Measurements from ENCODE around the gene F8A3. TPM values are rescaled to one million over a fixed set of nuclear protein-coding genes. Genes with fewer than 3 reads are reported as not detected.
"Not testable (repeated sequence)": the region's sequence is repeated elsewhere in the genome, so short reads cannot be mapped to it uniquely, and the experiment has no call there.

The F8A3 gene
- total RNA-seq (2021; fragmentation: NEBNext Ultra II Directional; extraction: Animal tissue kit (Norgen Biotek cat#: 25700)) (0.60 TPM in 1 of 2 replicates, not detected in the other), polyA plus RNA-seq (2011; rRNA removed) (0.11 and 0.24 TPM in 2 replicates), polyA minus RNA-seq (2011; rRNA and poly(A)+ RNA removed) (not detected in 2 replicates)
- 0.36 TPM for polyA plus RNA-seq (2011; cell fraction: cytosol; rRNA removed)
- 0.21 TPM for polyA plus RNA-seq (2011; cell fraction: nucleus; rRNA removed)
- polyA plus RNA-seq (2012, experiment 1 of 2), result not detected in 4 replicates
- polyA plus RNA-seq (2012, experiment 2 of 2), result 0.09 TPM
- polyA plus RNA-seq (2013, experiment 1 of 2), result 0.04 TPM
- 0.04 TPM for polyA plus RNA-seq (2013, experiment 2 of 2)
- polyA minus RNA-seq (2011; cell fraction: cytosol; rRNA and poly(A)+ RNA removed), result not detected
- polyA minus RNA-seq (2011; cell fraction: nucleus; rRNA and poly(A)+ RNA removed), result 1.1 TPM
- long read RNA-seq, experiment 1, partial matches to known transcripts, result 0 of 2 reads
- long read RNA-seq, experiment 1, other reads (novel, unspliced or antisense), result 0 of 2 reads
- long read RNA-seq, experiment 2, result 0 reads

- H2BK20ac ChIP-seq (ENCODE audit: low read length); H2BK5ac ChIP-seq (ENCODE audit: low read depth, low read length); CTCF ChIA-PET (ENCODE audit: partially characterized antibody); H3K36me3 ChIP-seq (ENCODE audit: control insufficient read depth in 2 of 4, insufficient read depth in 4 of 4, low read length in 3 of 4); POLR2A ChIA-PET (ENCODE audit: partially characterized antibody); H3K4ac ChIP-seq (replicated peaks; ENCODE audit: insufficient read length, low read depth, low read length); H3K4me1 ChIP-seq (replicated peaks in 1 of 4; ENCODE audit: control insufficient read depth in 3 of 4, insufficient read depth in 4 of 4, low read length in 3 of 4); H2AFZ ChIP-seq (ENCODE audit: low read length); H3K23ac ChIP-seq (ENCODE audit: insufficient read length); H4K8ac ChIP-seq (ENCODE audit: extremely low read depth, insufficient read depth, low read length); H3K27ac ChIP-seq (ENCODE audit: low read depth, low read length); H3K4me3 ChIP-seq (ENCODE audit: extremely low read depth in 1 of 4, insufficient read depth in 2 of 4, low read depth in 3 of 4, low read length in 4 of 4); H2BK12ac ChIP-seq (ENCODE audit: low read depth, low read length); H3K9me3 ChIP-seq (ENCODE audit: insufficient read depth in 2 of 2, low read depth in 1 of 2, low read length in 1 of 2); H3K23me2 ChIP-seq (ENCODE audit: low read depth, low read length); H3K56ac ChIP-seq (replicated peaks; ENCODE audit: insufficient read length, low read depth, low read length); FAIRE-seq; H2AK5ac ChIP-seq (ENCODE audit: low read depth, low read length); H4K20me1 ChIP-seq (replicated peaks in 1 of 2; ENCODE audit: control insufficient read depth in 1 of 2, insufficient read depth in 2 of 2, low read length in 2 of 2); H2BK120ac ChIP-seq (replicated peaks; ENCODE audit: low read depth, low read length); H3K79me1 ChIP-seq (ENCODE audit: low read depth, low read length); DNase-seq (ENCODE audit: low read depth in 1 of 2, low spot score in 2 of 2); H3K18ac ChIP-seq (ENCODE audit: extremely low read depth, low read length); H3K79me2 ChIP-seq (ENCODE audit: control insufficient read depth in 1 of 2, insufficient read depth in 2 of 2, low read length in 2 of 2); H3K9ac ChIP-seq (replicated peaks in 1 of 4; ENCODE audit: extremely low read depth in 1 of 4, low read depth in 3 of 4, low read length in 3 of 4); H2BK15ac ChIP-seq (ENCODE audit: low read length); H4K91ac ChIP-seq (replicated peaks; ENCODE audit: insufficient read length, low read length); H3K14ac ChIP-seq (ENCODE audit: insufficient read length); H4K5ac ChIP-seq (ENCODE audit: insufficient read length, low read depth, low read length); H3K27me3 ChIP-seq (replicated peaks in 1 of 4; ENCODE audit: control insufficient read depth in 3 of 4, extremely low read depth in 1 of 4, insufficient read depth in 3 of 4, low read length in 3 of 4); H3K4me2 ChIP-seq (ENCODE audit: insufficient read depth in 1 of 2, low read depth in 2 of 2, low read length in 2 of 2): not testable (repeated sequence)
- no CpG with 5 or more reads among the region's 51 CpGs for WGBS, 2 experiments (ENCODE audit: extremely low coverage in 1 of 2, insufficient coverage in 1 of 2, insufficient read length in 1 of 2, insufficient replicate concordance in 2 of 2, low coverage in 1 of 2, low lambda C conversion rate in 2 of 2, missing lambda C conversion rate in 1 of 2)
Measured at GRCh38 chrX:155458471-155458870, at the start of gene F8A3. Gene F8A3 (minus strand): TSS chrX:155458620. CDS start chrX:155458600, 20 bp downstream.

Data from H1 (cell line).